IMR-90 (cell line): ENCODE data around the gene NUDT3. TPM values are rescaled to one million over a fixed set of nuclear protein-coding genes. Genes with fewer than 3 reads are reported as not detected.

Experiments used
- ATAC-seq: fragments of 200-7000 bp; cut with Tn5 transposase; 2 replicates; pipeline ENCODE4 v1.9.1; 2020; ENCODE audit warnings: low read depth, mild to moderate bottlenecking, moderate library complexity
- BruUV-seq: library from RNA; stranded (reverse); fragments of 400-500 nt; replicated peaks from 2 replicates; lab custom pipeline; 2021; lab: Mats Ljungman, UMichigan
- CTCF ChIA-PET: fragments of 300-600 bp; formaldehyde crosslinking; extraction: SDS; loops from one replicate; lab custom pipeline; 2021; ENCODE audit warnings: antibody characterized with exemption; lab: Yijun Ruan, JAX
- POLR2A ChIA-PET: fragments of 300-600 bp; sonication (Branson Sonifier 250); formaldehyde crosslinking; loops from one replicate; lab custom pipeline; 2022; ENCODE audit warnings: antibody characterized with exemption; ENCODE audit not compliant: unreplicated experiment; lab: Charles Lee
- DNase-seq: peaks from one replicate; pipeline ENCODE4 v3.0.0; 2013
- H2AFZ ChIP-seq: replicated peaks from 2 replicates; pipeline ENCODE3; 2013; ENCODE audit warnings: low read length, mild to moderate bottlenecking; ENCODE audit not compliant: poor library complexity
- H2AK5ac ChIP-seq: 2 replicates; pipeline ENCODE4 v1.6.1; 2013; ENCODE audit warnings: low read depth, low read length, inconsistent platforms
- H2AK9ac ChIP-seq: replicated peaks from 2 replicates; pipeline ENCODE3; 2013; ENCODE audit warnings: mild to moderate bottlenecking, low read depth, low read length, moderate library complexity; ENCODE audit not compliant: poor library complexity
- H2BK120ac ChIP-seq: 2 replicates; pipeline ENCODE4 v1.6.1; 2013; ENCODE audit warnings: low read depth, low read length, inconsistent platforms
- H2BK15ac ChIP-seq: 3 replicates; pipeline ENCODE4 v1.6.1; 2013; ENCODE audit warnings: low read depth, low read length, inconsistent platforms
- H2BK20ac ChIP-seq: 2 replicates; pipeline ENCODE4 v1.6.1; 2013; ENCODE audit warnings: low read depth, mild to moderate bottlenecking, inconsistent platforms, low read length, moderate library complexity
- H2BK5ac ChIP-seq: 2 replicates; pipeline ENCODE4 v1.6.1; 2013; ENCODE audit warnings: mild to moderate bottlenecking, low read depth, low read length, inconsistent platforms; ENCODE audit not compliant: poor library complexity, severe bottlenecking
- H3K14ac ChIP-seq: replicated peaks from 2 replicates; pipeline ENCODE4 v1.6.1; 2013; ENCODE audit warnings: low read depth, low read length, inconsistent platforms
- H3K18ac ChIP-seq: 2 replicates; pipeline ENCODE4 v1.6.1; 2013; ENCODE audit warnings: low read depth, low read length, control low read depth
- H3K23ac ChIP-seq: 2 replicates; pipeline ENCODE4 v1.6.1; 2013; ENCODE audit warnings: low read depth, low read length, inconsistent platforms
- H3K27ac ChIP-seq: 2 replicates; pipeline ENCODE4 v1.5.1; 2013; ENCODE audit warnings: mild to moderate bottlenecking, control low read depth, low read length; ENCODE audit not compliant: insufficient read depth
- H3K27me3 ChIP-seq: 2 replicates; pipeline ENCODE4 v1.6.1; 2013; ENCODE audit warnings: low read length; ENCODE audit not compliant: control insufficient read depth, insufficient read depth
- H3K36me3 ChIP-seq: 2 replicates; pipeline ENCODE4 v1.6.1; 2013; ENCODE audit warnings: low read length, mixed read lengths; ENCODE audit not compliant: control insufficient read depth, insufficient read depth
- H3K4ac ChIP-seq: 2 replicates; pipeline ENCODE4 v1.6.1; 2013; ENCODE audit warnings: low read depth, low read length, inconsistent platforms
- H3K4me1 ChIP-seq: 2 replicates; pipeline ENCODE4 v1.6.1; 2013; ENCODE audit warnings: low read length, mixed read lengths; ENCODE audit not compliant: control insufficient read depth, insufficient read depth
- H3K4me2 ChIP-seq: 2 replicates; pipeline ENCODE4 v1.6.1; 2013; ENCODE audit warnings: low read depth, mild to moderate bottlenecking, control low read depth, low read length, moderate library complexity
- H3K4me3 ChIP-seq: 2 replicates; pipeline ENCODE4 v1.5.1; 2013; ENCODE audit warnings: low read depth, mild to moderate bottlenecking, control low read depth, low read length, moderate library complexity; ENCODE audit not compliant: insufficient read depth
- H3K56ac ChIP-seq: 2 replicates; pipeline ENCODE4 v1.6.1; 2013; ENCODE audit warnings: low read length, inconsistent platforms; ENCODE audit not compliant: insufficient read depth; ENCODE audit errors: extremely low read depth
- H3K79me1 ChIP-seq, 2 experiments: 2 replicates each; pipeline ENCODE4 v1.6.1; 2013; ENCODE audit warnings: low read length in 2 of 2, inconsistent platforms in 1 of 2, low read depth in 1 of 2
- H3K9ac ChIP-seq: 2 replicates; pipeline ENCODE4 v1.6.1; 2013; ENCODE audit warnings: low read depth, low read length, control low read depth
- H3K9me1 ChIP-seq: 2 replicates; pipeline ENCODE4 v1.6.1; 2013; ENCODE audit warnings: low read length, inconsistent platforms; ENCODE audit not compliant: insufficient read depth
- H3K9me3 ChIP-seq: 2 replicates; pipeline ENCODE4 v1.6.1; 2013; ENCODE audit warnings: low read length; ENCODE audit not compliant: control insufficient read depth, insufficient read depth
- H4K20me1 ChIP-seq: 2 replicates; pipeline ENCODE4 v1.6.1; 2013; ENCODE audit warnings: low read length, inconsistent platforms; ENCODE audit not compliant: insufficient read depth
- H4K5ac ChIP-seq: 2 replicates; pipeline ENCODE4 v1.6.1; 2013; ENCODE audit warnings: mild to moderate bottlenecking, low read depth, low read length, control low read depth
- H4K8ac ChIP-seq, 2 experiments: 2 replicates each; pipeline ENCODE4 v1.6.1; 2013; ENCODE audit warnings: low read depth in 2 of 2, low read length in 2 of 2, control low read depth in 1 of 2, inconsistent platforms in 1 of 2
- H4K91ac ChIP-seq: 2 replicates; pipeline ENCODE4 v1.6.1; 2013; ENCODE audit warnings: low read depth, low read length, inconsistent platforms; ENCODE audit not compliant: insufficient read depth
- CEBPB ChIP-seq: IDR thresholded peaks from 2 replicates; pipeline ENCODE4 v1.6.1; 2012; ENCODE audit warnings: low read depth, low read length, improper control_type of control experiment
- RAD21 ChIP-seq: IDR thresholded peaks from 2 replicates; pipeline ENCODE4 v1.6.1; 2012; ENCODE audit warnings: low read length, improper control_type of control experiment
- WGBS, 2 experiments: methylation state at CpG; one replicate each; pipeline versions ENCODE4 v1.1.5 to v1.1.7; 2013; ENCODE audit warnings: missing lambda C conversion rate in 2 of 2; ENCODE audit not compliant: insufficient read length in 1 of 2; ENCODE audit errors: extremely low coverage in 2 of 2; 5-methylcytosine and 5-hydroxymethylcytosine counted together
- dilution Hi-C: fragments of 300-500 bp; cut with HindIII; formaldehyde crosslinking; loops from one replicate; pipeline ENCODE4 v1.14.3; 2018; ENCODE audit warnings: low sequenced_read_pairs; ENCODE audit not compliant: unreplicated experiment
- in situ Hi-C: fragments of 300-500 bp; cut with MboI; formaldehyde crosslinking; loops from 3 replicates; pipeline ENCODE4 v1.14.3; 2019; ENCODE audit warnings: low sequenced_read_pairs, inconsistent platforms, mixed read lengths
- intact Hi-C: fragments of 100-400 bp; cut with micrococcal nuclease; formaldehyde crosslinking; loops from 2 replicates; pipeline ENCODE4 v1.10.0; 2022
- polyA plus RNA-seq, 3 experiments: library from polyadenylated mRNA; depleted of rRNA; stranded (reverse); fragments of >200 nt; gene quantifications; 2 replicates each; pipeline ENCODE4 v1.2.3, GENCODE V29; 2012; ENCODE audit warnings: low replicate concordance in 1 of 3
- total RNA-seq: library from RNA; depleted of rRNA; stranded (reverse); fragments of >200 nt; gene quantifications from 2 replicates; pipeline ENCODE4 v1.2.3, GENCODE V29; 2012

The NUDT3 gene
- total and polyA plus RNA-seq, 2 of the 4 experiments (the other 2 are of a cell fraction): 10.1 to 17.2 TPM

DNA sequence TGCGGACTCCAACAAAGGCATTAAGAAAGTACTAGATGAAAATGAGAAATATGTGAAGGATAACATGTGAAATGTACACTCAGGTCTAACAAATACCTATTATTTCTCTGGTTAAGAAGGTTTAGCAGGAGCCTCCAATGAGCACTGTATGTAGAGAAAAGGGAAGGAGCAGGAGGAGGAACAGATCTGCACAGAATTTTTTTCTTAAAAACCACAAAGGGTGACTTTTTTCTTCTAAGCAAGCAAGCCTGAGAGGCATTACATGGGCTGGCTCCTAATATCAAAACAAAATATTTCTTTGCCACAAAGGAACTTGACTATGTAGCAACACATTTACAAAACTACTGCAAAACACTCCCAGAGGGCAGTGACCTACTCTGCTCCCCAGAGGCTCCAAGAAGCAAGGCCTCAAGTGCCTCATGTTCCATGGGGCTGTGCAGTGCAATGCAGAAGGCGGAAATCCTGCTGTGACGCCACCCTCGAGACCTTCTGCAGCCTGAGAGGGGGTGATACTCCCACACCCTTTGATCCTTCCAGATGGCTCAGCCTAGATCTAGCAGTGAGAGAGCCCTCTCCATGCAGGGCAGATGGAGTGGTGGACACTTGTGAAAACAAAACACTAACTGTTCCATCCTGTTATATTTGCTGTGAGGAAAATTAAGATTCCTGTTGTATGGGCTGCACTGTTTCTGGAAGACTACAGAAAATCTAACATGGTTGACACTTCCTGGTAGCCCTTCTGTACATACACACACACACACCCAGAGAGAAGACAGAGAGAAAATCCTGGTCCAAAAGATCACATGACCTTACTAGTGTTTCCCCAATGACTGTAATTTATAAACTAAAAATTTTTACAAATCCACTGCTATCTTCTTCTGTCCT lies 107.7 kb downstream of the NUDT3 start:
- H2AFZ ChIP-seq: peak overlapping the region; percentile 24
- H4K20me1 ChIP-seq: peaks cover 4% of the 10 kb centered on the region; the same call in 1 of the 2 replicates
- H2AK5ac ChIP-seq: 0 out of 2 replicates have a peak overlapping the region, but pooled peaks have one; percentile 3
- peak overlapping the region; percentile 39 for H2BK5ac ChIP-seq
- H3K18ac ChIP-seq: peak overlapping the region; percentile 7; the same call in 1 of the 2 replicates
- no peaks in the 10 kb centered on the region for H3K27me3 ChIP-seq
- intact Hi-C loops: no loop called here
- peaks cover 8% of the 10 kb centered on the region; the same call in 1 of the 2 replicates for H3K9me1 ChIP-seq
- peaks cover 3 to 4% of the 10 kb centered on the region in 2 experiments; a peak in 1 of 4 replicates for H3K79me1 ChIP-seq
- H3K4me1 ChIP-seq: peaks cover 10% of the 10 kb centered on the region
- no peak overlapping the region for H3K9ac ChIP-seq
- no peak overlapping the region for H3K4me2 ChIP-seq
- H2AK9ac ChIP-seq: peak overlapping the region; percentile 49
- no CpG with 5 or more reads among the region's 4 CpGs for WGBS, 2 experiments
- no peak overlapping the region for H3K56ac ChIP-seq
- H3K14ac ChIP-seq: 0 out of 2 replicates have a peak overlapping the region, but pooled peaks have one; percentile 13
- no peak overlapping the region for H4K91ac ChIP-seq
- H3K23ac ChIP-seq: 0 out of 2 replicates have a peak overlapping the region, but pooled peaks have one; percentile 14
- peak overlapping the region; percentile 48; the same call in 1 of the 2 replicates for H3K27ac ChIP-seq
- no peak overlapping the region for H3K4me3 ChIP-seq
- H3K4ac ChIP-seq: no peak overlapping the region; the same call in 1 of the 2 replicates
- H2BK120ac ChIP-seq: no peak overlapping the region
- in situ Hi-C loops: no loop called here
- no peak for TF ChIP-seq RAD21
- peak; percentile 51; the same call in 1 of the 2 replicates for TF ChIP-seq CEBPB
- peaks cover 13% of the 10 kb centered on the region for H3K36me3 ChIP-seq
- peak overlapping the region in 1 of 2 experiments; percentile 20; a peak in 1 of 4 replicates for H4K8ac ChIP-seq
- POLR2A ChIA-PET: no interaction called here
- DNase-seq: peak; percentile 73
- no peak overlapping the region for H2BK20ac ChIP-seq
- H2BK15ac ChIP-seq: no peak overlapping the region
- ATAC-seq: peak; percentile 91
- BruUV-seq: no TSS peak
- CTCF ChIA-PET: no interaction called here
- dilution Hi-C loops: no loop called here
- peaks cover 5% of the 10 kb centered on the region for H3K9me3 ChIP-seq
- H4K5ac ChIP-seq: peak overlapping the region; percentile 16; the same call in 1 of the 2 replicates
